ENCODE results near the gene RALBP1.

Gene RALBP1

GRCh38 chr18:9507565-9508088 is 32.3 kb downstream of the RALBP1 start:
- Mint-ChIP-seq H3K4me1 (no peaks in the 10 kb centered on the region), H3K4me3 (no peak overlapping the region), H3K36me3 (peaks cover 8% of the 10 kb centered on the region), H3K27ac (no peak overlapping the region), H3K27me3 (no peaks in the 10 kb centered on the region), H3K9me3 (peaks cover 9% of the 10 kb centered on the region)
- no peak for DNase-seq
- CTCF ChIA-PET: interaction anchor here (2.1 kb wide), 1 partner anchor 9 kb away, joined by 5 read pairs; no protein-coding TSS in a partner anchor

- H3K9me3 Mint-ChIP-seq: no peaks in the 10 kb centered on the region
- no peaks in the 10 kb centered on the region for H3K4me1 Mint-ChIP-seq
- H3K27me3 Mint-ChIP-seq: no peaks in the 10 kb centered on the region
- H3K4me3 Mint-ChIP-seq: no peak overlapping the region
- H3K36me3 Mint-ChIP-seq: peaks cover 2% of the 10 kb centered on the region
- no peak for DNase-seq
- H3K27ac Mint-ChIP-seq: no peak overlapping the region
- CTCF ChIA-PET: interaction anchor here (2.1 kb wide), 1 partner anchor 8 kb away, joined by 5 read pairs; no protein-coding TSS in a partner anchor
Observed at GRCh38 chr18:9508446-9509025, 33.2 kb downstream of the RALBP1 start.

- no peaks in the 10 kb centered on the region for H3K9me3 Mint-ChIP-seq
- no peaks in the 10 kb centered on the region for H3K27me3 Mint-ChIP-seq
- DNase-seq: no peak
- peaks cover 2% of the 10 kb centered on the region for H3K4me1 Mint-ChIP-seq
- no peak overlapping the region for H3K4me3 Mint-ChIP-seq
- no peak overlapping the region for H3K27ac Mint-ChIP-seq
- CTCF ChIA-PET: interaction anchor here (1.3 to 3.4 kb wide), 2 partner anchors 312 to 441 kb away, joined by 3 to 25 read pairs; no protein-coding TSS in a partner anchor
- H3K36me3 Mint-ChIP-seq: peaks cover 10% of the 10 kb centered on the region
Observed at GRCh38 chr18:9513971-9514512, 38.7 kb downstream of the RALBP1 start.

GRCh38 chr18:9516437-9517064 is 41.2 kb downstream of the RALBP1 start:
- Mint-ChIP-seq H3K36me3 (peaks cover 16% of the 10 kb centered on the region), H3K9me3 (no peaks in the 10 kb centered on the region), H3K4me1 (peaks cover 4% of the 10 kb centered on the region), H3K27me3 (no peaks in the 10 kb centered on the region), H3K27ac (no peak overlapping the region), H3K4me3 (no peak overlapping the region)
- CTCF ChIA-PET: interaction anchor here (0.7 to 3.4 kb wide), 11 partner anchors 9 to 862 kb away, joined by 3 to 25 read pairs (median 3); partner anchors contain the start of gene TWSG1
- DNase-seq: no peak

- DNase-seq: no peak
- H3K36me3 Mint-ChIP-seq: peaks cover 25% of the 10 kb centered on the region
- no peak overlapping the region for H3K27ac Mint-ChIP-seq
- H3K9me3 Mint-ChIP-seq: no peaks in the 10 kb centered on the region
- no peaks in the 10 kb centered on the region for H3K27me3 Mint-ChIP-seq
- CTCF ChIA-PET: interaction anchor here (1.1 kb wide), 1 partner anchor 445 kb away, joined by 3 read pairs; no protein-coding TSS in a partner anchor
- peaks cover 4% of the 10 kb centered on the region for H3K4me1 Mint-ChIP-seq
- no peak overlapping the region for H3K4me3 Mint-ChIP-seq
Observed at GRCh38 chr18:9517869-9518268, 42.6 kb downstream of the RALBP1 start.

- Mint-ChIP-seq H3K27ac (no peak overlapping the region), H3K36me3 (peaks cover 28% of the 10 kb centered on the region), H3K4me1 (peaks cover 4% of the 10 kb centered on the region), H3K9me3 (no peaks in the 10 kb centered on the region), H3K4me3 (no peak overlapping the region), H3K27me3 (no peaks in the 10 kb centered on the region)
- no peak for DNase-seq
- CTCF ChIA-PET: interaction anchor here (0.7 kb wide), 1 partner anchor 446 kb away, joined by 4 read pairs; no protein-coding TSS in a partner anchor
Observed at GRCh38 chr18:9519399-9519798, 44.1 kb downstream of the RALBP1 start.

GRCh38 chr18:9520666-9521065 is 45.4 kb downstream of the RALBP1 start:
- CTCF ChIA-PET: interaction anchor here (1.6 kb wide), 1 partner anchor 447 kb away, joined by 5 read pairs; no protein-coding TSS in a partner anchor
- Mint-ChIP-seq H3K4me1 (peaks cover 4% of the 10 kb centered on the region), H3K27me3 (no peaks in the 10 kb centered on the region), H3K27ac (no peak overlapping the region), H3K9me3 (no peaks in the 10 kb centered on the region), H3K36me3 (peaks cover 33% of the 10 kb centered on the region), H3K4me3 (no peak overlapping the region)
- DNase-seq: no peak

GRCh38 chr18:9521770-9522169 is 46.5 kb downstream of the RALBP1 start:
- CTCF ChIA-PET: interaction anchor here (1.6 kb wide), 1 partner anchor 448 kb away, joined by 5 read pairs; no protein-coding TSS in a partner anchor
- peaks cover 32% of the 10 kb centered on the region for H3K36me3 Mint-ChIP-seq
- no peak overlapping the region for H3K27ac Mint-ChIP-seq
- H3K4me1 Mint-ChIP-seq: peaks cover 2% of the 10 kb centered on the region
- no peaks in the 10 kb centered on the region for H3K27me3 Mint-ChIP-seq
- no peak overlapping the region for H3K4me3 Mint-ChIP-seq
- no peak for DNase-seq
- H3K9me3 Mint-ChIP-seq: no peaks in the 10 kb centered on the region

- Mint-ChIP-seq H3K27ac (no peak overlapping the region), H3K36me3 (peaks cover 39% of the 10 kb centered on the region), H3K4me1 (peaks cover 2% of the 10 kb centered on the region), H3K9me3 (peaks cover 2% of the 10 kb centered on the region), H3K27me3 (no peaks in the 10 kb centered on the region), H3K4me3 (no peak overlapping the region)
- CTCF ChIA-PET: no interaction called here
- no peak for DNase-seq
Observed at GRCh38 chr18:9522952-9523351, 47.6 kb downstream of the RALBP1 start.

- peaks cover 7% of the 10 kb centered on the region for H3K4me1 Mint-ChIP-seq
- DNase-seq: no peak
- peaks cover 47% of the 10 kb centered on the region for H3K36me3 Mint-ChIP-seq
- H3K4me3 Mint-ChIP-seq: no peak overlapping the region
- peaks cover 3% of the 10 kb centered on the region for H3K9me3 Mint-ChIP-seq
- CTCF ChIA-PET: no interaction called here
- H3K27ac Mint-ChIP-seq: no peak overlapping the region
- no peaks in the 10 kb centered on the region for H3K27me3 Mint-ChIP-seq
Observed at GRCh38 chr18:9526458-9526857, 51.1 kb downstream of the RALBP1 start.

GRCh38 chr18:9530226-9531009 is 55.1 kb downstream of the RALBP1 start:
- H3K9me3 Mint-ChIP-seq: peaks cover 3% of the 10 kb centered on the region
- CTCF ChIA-PET: no interaction called here
- H3K4me1 Mint-ChIP-seq: peaks cover 7% of the 10 kb centered on the region
- no peak overlapping the region for H3K4me3 Mint-ChIP-seq
- no peak overlapping the region for H3K27ac Mint-ChIP-seq
- H3K36me3 Mint-ChIP-seq: peaks cover 37% of the 10 kb centered on the region
- H3K27me3 Mint-ChIP-seq: no peaks in the 10 kb centered on the region
- DNase-seq: no peak

GRCh38 chr18:9531791-9532410 is 56.6 kb downstream of the RALBP1 start:
- no peak overlapping the region for H3K27ac Mint-ChIP-seq
- H3K4me1 Mint-ChIP-seq: peaks cover 7% of the 10 kb centered on the region
- DNase-seq: no peak
- peaks cover 37% of the 10 kb centered on the region for H3K36me3 Mint-ChIP-seq
- CTCF ChIA-PET: no interaction called here
- peaks cover 3% of the 10 kb centered on the region for H3K9me3 Mint-ChIP-seq
- no peaks in the 10 kb centered on the region for H3K27me3 Mint-ChIP-seq
- no peak overlapping the region for H3K4me3 Mint-ChIP-seq

- H3K4me3 Mint-ChIP-seq: no peak overlapping the region
- peaks cover 22% of the 10 kb centered on the region for H3K36me3 Mint-ChIP-seq
- H3K27ac Mint-ChIP-seq: no peak overlapping the region
- CTCF ChIA-PET: no interaction called here
- H3K9me3 Mint-ChIP-seq: no peaks in the 10 kb centered on the region
- DNase-seq: no peak
- H3K4me1 Mint-ChIP-seq: peaks cover 7% of the 10 kb centered on the region
- H3K27me3 Mint-ChIP-seq: no peaks in the 10 kb centered on the region
Observed at GRCh38 chr18:9534844-9535243, 59.5 kb downstream of the RALBP1 start.

Measured in activated naive CD4-positive, alpha-beta T cell treated with anti-CD3 and anti-CD28 coated beads, Interleukin-2, amount 10 ng/mL, durations not matched to agents 7 days and 5 days (primary cell).